HG03066 (cell line): ENCODE data around the gene SEMA4F.
"Not testable (repeated sequence)": the region's sequence is repeated elsewhere in the genome, so short reads cannot be mapped to it uniquely, and the experiment has no call there.

ENCODE experiments used
- ATAC-seq: cut with Tn5 transposase; IDR thresholded peaks from one replicate; pipeline ENCODE4 v1.9.1; 2021; ENCODE audit warnings: low read depth; ENCODE audit not compliant: unreplicated experiment

SEMA4F gene

GRCh38 chr2:74653985-74654882, at the start of gene SEMA4F:
Gene SEMA4F (plus strand): TSS chr2:74654247. CDS start chr2:74654377, 130 bp downstream.
- ATAC-seq, result peak; percentile 100

DNA sequence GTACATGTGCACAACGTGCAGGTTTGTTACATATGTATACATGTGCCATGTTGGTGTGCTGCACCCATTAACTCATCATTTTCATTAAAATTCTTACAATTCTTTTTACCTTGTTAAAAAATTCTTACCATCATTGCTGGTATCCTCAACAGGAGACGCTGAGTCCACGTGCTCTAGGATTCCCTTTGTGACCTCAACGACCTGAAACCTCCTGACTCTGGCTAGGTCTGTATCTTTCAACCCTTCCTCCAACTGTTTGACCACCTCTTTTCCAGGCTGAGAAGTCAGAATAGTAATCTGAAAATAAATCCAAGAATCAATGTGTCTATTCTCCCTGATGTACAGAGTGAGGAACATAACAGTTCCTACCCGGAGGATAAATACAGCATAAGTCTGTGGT, 47.1 kb upstream of the SEMA4F start:
- no peak for ATAC-seq

- no peak for ATAC-seq
Observed at GRCh38 chr2:74617122-74617521, 36.9 kb upstream of the SEMA4F start.

DNA sequence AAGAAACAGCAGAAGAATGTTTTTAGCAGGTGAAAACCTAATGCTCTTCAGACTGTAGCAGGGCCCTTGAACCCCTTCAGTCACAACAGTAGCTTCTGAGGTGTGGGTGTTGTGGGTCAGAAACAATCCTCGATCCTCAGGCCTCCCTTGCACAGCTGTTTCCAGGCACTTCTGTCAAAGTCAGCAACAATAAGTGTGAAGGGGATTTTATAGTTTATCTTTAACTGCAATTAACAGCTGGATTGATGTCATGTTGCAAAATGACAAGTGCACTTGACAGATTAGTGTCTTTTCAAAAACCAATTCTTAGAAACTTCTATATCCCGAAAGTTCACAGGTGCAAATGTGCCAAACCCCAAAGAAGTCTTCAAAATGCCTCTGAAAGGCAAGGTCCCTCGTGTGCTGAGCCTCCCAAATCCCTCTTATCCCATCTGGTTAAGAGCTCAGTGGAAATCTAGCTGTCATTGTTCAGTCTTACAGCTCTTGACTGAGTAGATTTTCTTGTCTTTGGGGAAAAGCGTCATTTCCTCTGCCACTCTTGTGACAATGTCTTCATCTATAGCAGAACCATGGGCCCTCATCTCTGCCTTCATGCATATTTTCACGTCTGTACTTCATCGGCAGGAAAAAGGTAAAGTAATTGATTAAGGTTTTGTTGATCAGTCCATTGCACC, 35.5 kb upstream of the SEMA4F start:
- no peak for ATAC-seq

- peak; percentile 58 for ATAC-seq
Observed at GRCh38 chr2:74619651-74620297, 34.3 kb upstream of the SEMA4F start.

DNA sequence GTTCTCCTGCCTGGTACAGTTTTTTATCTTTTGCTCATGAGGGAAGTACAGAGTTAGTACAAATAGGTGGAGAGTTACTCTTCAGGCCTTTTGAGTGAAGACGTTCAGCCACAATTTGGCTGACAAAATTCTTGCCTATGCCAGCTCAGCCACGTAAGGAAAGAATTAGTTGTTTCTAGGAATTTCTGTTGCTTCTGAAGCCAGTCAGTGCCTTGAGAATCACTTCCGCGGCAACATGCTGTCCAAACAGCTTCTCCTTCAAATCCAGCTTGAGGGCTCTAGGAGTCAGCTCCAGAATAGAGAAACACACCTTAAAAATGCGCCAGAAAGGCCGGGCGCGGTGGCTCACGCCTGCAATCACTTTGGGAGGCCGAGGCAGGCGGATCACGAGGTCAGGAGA, 33.4 kb upstream of the SEMA4F start:
- ATAC-seq, result no peak

GRCh38 chr2:74625658-74626425, 28.2 kb upstream of the SEMA4F start:
- no peak for ATAC-seq

DNA sequence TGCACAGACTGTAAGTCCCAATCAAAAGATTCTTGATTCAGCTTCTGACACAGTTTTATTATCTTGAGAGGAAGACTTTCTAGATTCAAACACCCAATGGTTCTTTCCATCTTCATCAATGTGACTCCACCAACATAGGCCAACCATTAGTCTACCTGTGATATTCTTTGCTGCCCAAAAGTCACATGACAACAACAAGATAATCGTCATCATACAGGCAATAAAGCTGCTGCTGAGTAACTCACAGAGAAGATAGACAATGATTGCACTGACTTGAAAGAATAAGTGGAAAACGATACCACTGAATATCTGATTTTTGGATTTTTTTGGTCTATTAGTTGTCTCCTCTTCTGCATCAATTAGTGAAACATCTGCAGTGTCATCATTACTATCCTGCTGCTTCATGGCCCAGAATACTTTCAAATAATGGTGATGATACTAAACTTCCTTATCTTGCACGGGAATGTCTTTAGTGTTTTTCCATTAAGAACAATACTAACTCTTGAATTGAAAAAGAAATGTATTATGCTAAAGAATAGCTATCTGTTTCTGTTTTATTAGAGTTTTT, 25.4 kb upstream of the SEMA4F start:
- ATAC-seq, result no peak

- not testable (repeated sequence) for ATAC-seq
Observed at GRCh38 chr2:74630454-74630853, 23.6 kb upstream of the SEMA4F start.

DNA sequence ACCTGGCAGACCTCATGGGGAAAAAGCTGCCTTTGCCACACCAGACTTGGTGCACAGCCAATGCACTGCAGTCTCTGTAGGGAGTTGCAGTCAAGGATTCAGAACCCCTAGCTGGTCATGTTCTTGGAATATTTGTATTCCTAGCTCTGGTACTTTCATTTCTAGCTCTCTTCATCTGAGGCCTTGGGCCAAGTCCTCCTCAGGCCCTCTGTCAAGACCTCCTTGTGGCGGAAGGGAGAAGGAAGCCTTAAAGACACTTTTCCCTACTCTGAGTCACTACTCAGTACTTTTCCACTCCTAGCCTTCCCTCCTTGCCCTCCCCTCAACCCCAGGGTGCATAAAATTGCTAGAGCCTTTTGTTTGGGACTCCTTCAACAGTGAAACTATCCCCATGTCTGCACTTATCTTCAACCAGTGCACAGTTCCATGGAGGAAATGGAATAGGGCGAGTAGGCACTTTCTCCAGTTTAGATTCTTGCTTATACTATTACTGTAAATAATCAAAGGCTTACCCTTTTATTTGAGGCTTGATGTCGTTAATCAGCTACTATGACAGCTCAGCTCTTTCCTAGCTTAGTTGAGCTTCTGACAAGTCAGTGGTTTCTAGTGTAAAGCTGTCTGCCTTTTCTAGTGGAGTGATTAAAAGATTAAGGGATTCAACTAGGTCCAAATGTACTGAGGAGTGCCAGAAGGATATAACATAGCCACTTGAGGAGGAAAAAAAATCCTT, 21.7 kb upstream of the SEMA4F start:
- ATAC-seq, result no peak

DNA sequence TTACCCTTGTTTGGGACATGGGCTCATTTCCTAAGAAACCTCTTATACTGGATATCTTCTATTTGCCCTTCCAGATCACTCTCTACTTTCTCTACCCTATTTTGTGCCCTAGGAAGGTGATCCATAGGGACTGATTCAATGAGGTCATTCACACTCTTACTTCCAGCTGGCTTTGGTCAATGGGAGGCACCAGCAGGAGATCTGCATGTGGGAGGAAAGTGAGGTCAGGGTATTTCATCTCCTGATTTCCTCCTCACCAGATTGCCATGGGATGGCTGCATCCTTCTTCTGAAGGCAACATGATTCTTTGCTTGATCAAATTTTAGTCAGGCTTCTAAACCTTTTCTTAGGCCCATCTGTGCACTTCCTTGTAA, 21.1 kb upstream of the SEMA4F start:
- ATAC-seq, result no peak

- no peak for ATAC-seq
Observed at GRCh38 chr2:74639550-74639949, 14.5 kb upstream of the SEMA4F start.

- no peak for ATAC-seq
Observed at GRCh38 chr2:74645344-74645743, 8.7 kb upstream of the SEMA4F start.

DNA sequence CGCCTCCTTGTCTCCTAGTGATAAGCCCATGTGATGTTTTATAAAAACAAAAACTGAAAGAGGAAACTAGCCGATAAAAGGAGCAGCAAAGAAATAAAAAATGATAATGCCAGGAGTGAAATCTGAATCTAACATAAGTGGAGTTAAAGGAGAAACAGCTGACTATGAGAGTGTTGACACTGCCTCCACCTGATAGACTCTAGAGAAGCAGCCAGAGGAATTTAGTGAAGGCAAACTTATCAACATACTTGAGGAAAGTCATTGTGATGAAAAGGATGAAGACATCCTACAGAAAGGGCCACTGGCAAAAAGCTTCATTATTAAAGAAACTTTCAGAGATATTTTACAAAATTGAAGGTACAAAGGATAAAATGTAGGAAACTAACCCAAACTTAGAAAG, 7.8 kb upstream of the SEMA4F start:
- no peak for ATAC-seq

DNA sequence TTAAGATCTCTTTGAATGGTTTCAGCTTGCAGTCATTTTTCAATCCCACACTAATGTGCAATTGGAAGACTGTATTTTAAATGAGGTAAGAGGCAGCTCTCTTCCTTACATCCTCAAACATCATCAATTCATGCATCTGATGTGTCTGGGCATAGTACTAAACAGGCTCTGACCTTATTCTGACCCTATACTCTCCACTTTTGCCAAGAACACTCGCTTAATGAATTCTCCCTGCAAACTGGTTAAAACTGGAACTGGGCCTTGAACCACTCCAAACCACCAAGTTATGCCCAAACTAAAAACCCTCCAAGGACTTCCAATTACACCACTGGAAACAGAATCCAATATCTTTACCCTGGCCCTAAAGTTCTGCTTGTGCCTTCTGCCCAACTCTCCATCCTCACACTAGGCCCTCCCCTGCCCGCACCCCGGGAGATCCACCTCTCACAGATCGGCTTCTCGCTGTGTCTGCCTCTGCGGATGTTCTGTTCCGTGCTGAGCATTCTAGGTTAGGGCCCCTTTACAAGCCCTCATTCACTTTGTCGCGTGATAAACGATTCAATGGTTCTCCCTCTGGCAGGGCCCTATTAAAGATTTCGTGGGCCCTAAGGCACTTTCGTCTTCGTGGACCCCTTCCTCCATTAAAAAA, 7.1 kb upstream of the SEMA4F start:
- no peak for ATAC-seq

- no peak for ATAC-seq
Observed at GRCh38 chr2:74648009-74648443, 6.0 kb upstream of the SEMA4F start, which contains the start of gene M1AP. Gene M1AP (minus strand): TSS chr2:74648330. CDS start chr2:74640275, 8,055 bp downstream.

DNA sequence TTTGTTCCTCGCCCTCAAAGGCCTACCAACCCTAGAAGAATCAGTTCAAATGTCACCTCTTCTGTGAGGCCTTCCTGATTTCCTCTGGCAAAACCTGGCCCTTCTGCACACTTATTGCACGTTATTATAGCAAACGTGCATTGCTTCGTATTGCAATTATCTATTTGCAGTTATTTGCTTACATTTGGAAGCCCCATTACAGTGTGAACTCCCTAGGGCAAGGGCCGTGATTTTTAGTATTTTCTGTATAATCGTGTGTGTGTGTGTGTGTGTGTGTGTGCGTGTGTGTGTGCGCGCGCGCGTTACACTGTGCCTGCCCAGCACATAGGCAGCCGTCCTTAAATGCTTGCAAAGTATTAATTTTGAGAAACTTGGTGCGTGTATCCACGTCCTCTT, 460 bp upstream of the SEMA4F start:
- ATAC-seq, result peak; percentile 16

DNA sequence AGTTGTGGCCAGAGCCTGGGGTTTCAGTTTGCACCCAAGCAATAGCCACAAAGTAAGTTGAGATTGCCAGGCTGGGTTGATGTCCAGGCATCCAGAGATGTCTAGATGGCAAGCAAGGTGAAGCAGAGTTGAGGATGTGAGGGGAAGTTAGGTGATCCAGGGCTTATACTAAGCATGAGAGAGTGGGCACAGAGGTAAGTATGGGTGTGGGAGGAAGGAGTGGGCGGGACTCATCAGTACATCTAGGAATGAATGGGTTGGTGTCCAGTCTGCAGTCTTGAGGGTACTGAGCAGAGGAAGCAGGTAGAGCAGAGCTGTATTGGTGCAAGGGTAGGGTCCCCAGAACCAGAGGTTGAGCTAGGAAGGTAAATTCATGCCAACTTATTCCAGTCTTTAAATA, 1.5 kb downstream of the SEMA4F start:
- ATAC-seq, result no peak

DNA sequence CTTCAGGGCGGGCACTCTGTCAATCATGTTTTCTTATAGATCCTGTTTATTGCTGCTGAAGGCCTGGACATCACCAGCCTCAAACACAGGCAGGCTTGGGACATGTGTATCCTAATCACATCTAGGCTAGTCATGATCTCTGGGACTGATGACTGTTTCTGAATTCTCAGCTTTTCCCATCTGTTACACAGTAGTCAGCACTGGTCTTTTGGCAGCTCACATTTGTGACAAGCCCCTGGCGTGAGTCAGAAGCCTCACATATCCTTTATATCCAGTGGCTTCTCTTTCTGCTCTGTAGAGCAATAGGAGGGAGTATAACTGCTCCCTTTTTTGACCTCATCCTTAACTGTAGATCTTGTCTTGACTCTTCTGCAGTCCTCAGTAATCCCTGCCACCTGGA, 4.5 kb downstream of the SEMA4F start:
- no peak for ATAC-seq
